A549 treated with ZK216348 at 1 μM for 4 hours (cell line): Measurements from ENCODE around the gene NAB1. TPM values are rescaled to one million over a fixed set of nuclear protein-coding genes. Genes with fewer than 3 reads are reported as not detected.

Experiments
- total RNA-seq: library from RNA; stranded (reverse); fragments of 200-300 nt; extraction: Qiagen RNA extraction; gene quantifications from 5 replicates; pipeline ENCODE4 v1.2.3, GENCODE V29; 2022; ENCODE audit warnings: low read depth

Gene NAB1, protein sequence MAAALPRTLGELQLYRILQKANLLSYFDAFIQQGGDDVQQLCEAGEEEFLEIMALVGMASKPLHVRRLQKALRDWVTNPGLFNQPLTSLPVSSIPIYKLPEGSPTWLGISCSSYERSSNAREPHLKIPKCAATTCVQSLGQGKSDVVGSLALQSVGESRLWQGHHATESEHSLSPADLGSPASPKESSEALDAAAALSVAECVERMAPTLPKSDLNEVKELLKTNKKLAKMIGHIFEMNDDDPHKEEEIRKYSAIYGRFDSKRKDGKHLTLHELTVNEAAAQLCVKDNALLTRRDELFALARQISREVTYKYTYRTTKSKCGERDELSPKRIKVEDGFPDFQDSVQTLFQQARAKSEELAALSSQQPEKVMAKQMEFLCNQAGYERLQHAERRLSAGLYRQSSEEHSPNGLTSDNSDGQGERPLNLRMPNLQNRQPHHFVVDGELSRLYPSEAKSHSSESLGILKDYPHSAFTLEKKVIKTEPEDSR
- 26.6 to 41.2 TPM (median 36.7 TPM) in 5 replicates for total RNA-seq

DNA sequence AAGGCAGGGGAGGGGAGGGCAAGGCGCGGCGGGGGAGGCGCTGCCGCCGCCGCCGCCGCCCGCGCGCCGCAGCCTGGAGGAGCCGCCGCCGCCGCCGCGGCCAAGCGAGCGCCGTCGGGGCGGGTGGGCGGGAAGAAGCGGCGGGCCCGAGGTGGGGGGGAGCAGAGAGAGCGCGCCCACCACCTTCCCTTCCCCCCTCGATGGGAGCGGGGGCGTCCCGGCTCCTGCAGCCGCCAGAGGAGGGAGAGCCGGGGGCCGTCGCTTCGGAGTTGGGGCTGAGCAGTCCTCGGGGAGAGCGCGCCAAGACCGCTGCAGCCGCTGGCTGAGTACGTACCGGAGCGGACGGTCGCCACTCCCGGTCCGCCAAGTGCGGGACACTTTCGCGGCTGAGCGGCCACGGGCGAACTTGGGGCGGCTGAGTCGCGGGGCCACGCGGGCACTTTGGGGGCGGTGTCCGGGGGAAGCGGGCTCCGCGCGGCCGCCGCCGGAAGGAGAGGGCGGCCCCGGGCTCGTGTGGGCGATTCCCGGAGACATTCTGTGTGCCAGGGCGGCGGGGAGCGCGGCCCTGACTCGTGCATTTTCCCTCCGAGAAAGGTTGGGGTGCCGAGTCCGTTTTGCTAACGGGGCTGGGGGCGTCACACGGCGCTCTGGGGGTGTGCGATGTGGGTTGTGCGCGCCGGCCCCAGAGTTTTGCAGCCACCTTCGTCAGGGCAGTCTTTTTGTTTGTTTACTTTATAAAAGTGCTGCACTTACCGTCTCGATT lies at the start of gene NAB1:
TSS of gene NAB1 (plus strand) at position 49 of the 763 bp plus-strand sequence. CDS start 10,094 bp downstream, outside the sequence.

Other genes with a start within 250 kb of the NAB1 start
- 17.6 to 33.9 TPM (median 27.3 TPM) in 5 replicates for gene MFSD6, start 240.7 kb upstream of the NAB1 start, total RNA-seq
- gene NEMP2, start 114.4 kb upstream of the NAB1 start, total RNA-seq, result 5.9 to 11.1 TPM (median 7.4 TPM) in 5 replicates
- gene GLS, start 231.7 kb downstream of the NAB1 start, total RNA-seq, result 133 to 186 TPM (median 158 TPM) in 5 replicates